Neural cell (in vitro differentiated cells): ENCODE data around the gene WDR4. TPM values are rescaled to one million over a fixed set of nuclear protein-coding genes. Genes with fewer than 3 reads are reported as not detected.

Source experiments
- H2AFZ ChIP-seq: fragments of 200-600, 300-800 bp; sonication (generic), shearing (Covaris generic); 2 replicates; pipeline ENCODE4 v1.6.0; 2014; ENCODE audit warnings: low read depth, mild to moderate bottlenecking, antibody characterized with exemption, low read length, moderate library complexity
- H3F3A ChIP-seq: fragments of 200-600 bp; shearing (Covaris generic); 2 replicates; pipeline ENCODE4 v1.6.1; 2016; ENCODE audit warnings: mild to moderate bottlenecking, moderate library complexity, mixed read lengths, antibody characterized with exemption, low read length; ENCODE audit not compliant: insufficient read depth, poor library complexity, severe bottlenecking
- H3K27ac ChIP-seq: fragments of 200-600, 300-800 bp; sonication (generic), shearing (Covaris generic); 2 replicates; pipeline ENCODE4 v1.5.1; 2014; ENCODE audit warnings: mild to moderate bottlenecking, low read length, moderate library complexity
- H3K27me3 ChIP-seq: fragments of 300-800, 200-600 bp; sonication (generic), shearing (Covaris generic); 2 replicates; pipeline ENCODE4 v1.6.0; 2014; ENCODE audit warnings: mild to moderate bottlenecking, low read depth, low read length, moderate library complexity; ENCODE audit not compliant: insufficient read depth
- H3K36me3 ChIP-seq: fragments of 300-800, 200-600 bp; sonication (generic), shearing (Covaris generic); 2 replicates; pipeline ENCODE4 v1.5.1; 2014; ENCODE audit warnings: mild to moderate bottlenecking, antibody characterized with exemption, low read length, moderate library complexity; ENCODE audit not compliant: insufficient read depth
- H3K4me2 ChIP-seq: fragments of 300-800, 200-600 bp; sonication (generic), shearing (Covaris generic); 2 replicates; pipeline ENCODE4 v1.6.0; 2014; ENCODE audit warnings: mild to moderate bottlenecking, low read length
- H3K4me3 ChIP-seq: fragments of 300-800, 200-600 bp; sonication (generic), shearing (Covaris generic); 2 replicates; pipeline ENCODE4 v1.5.1; 2014; ENCODE audit warnings: mild to moderate bottlenecking, low read length, moderate library complexity
- H3K79me2 ChIP-seq: fragments of 200-600 bp; shearing (Covaris generic); replicated peaks from 2 replicates; pipeline ENCODE4 v1.6.0; 2014; ENCODE audit warnings: mild to moderate bottlenecking, low read length, moderate library complexity; ENCODE audit not compliant: insufficient read depth
- H3K9ac ChIP-seq: fragments of 300-800, 200-600 bp; sonication (generic), shearing (Covaris generic); 2 replicates; pipeline ENCODE4 v1.6.1; 2016; ENCODE audit warnings: mild to moderate bottlenecking, low read length, mixed read lengths
- H3K9me2 ChIP-seq: fragments of 200-600 bp; shearing (Covaris generic); 2 replicates; pipeline ENCODE4 v1.6.1; 2016; ENCODE audit warnings: mild to moderate bottlenecking, low read length, mixed read lengths; ENCODE audit not compliant: insufficient read depth
- H3K9me3 ChIP-seq: fragments of 200-600, 300-800 bp; sonication (generic), shearing (Covaris generic); 2 replicates; pipeline ENCODE4 v1.6.1; 2016; ENCODE audit warnings: mild to moderate bottlenecking, mixed run types, low read length, moderate library complexity, mixed read lengths
- H4K20me1 ChIP-seq: fragments of 200-600 bp; shearing (Covaris generic); 2 replicates; pipeline ENCODE4 v1.6.1; 2016; ENCODE audit warnings: mild to moderate bottlenecking, mixed run types; ENCODE audit not compliant: insufficient read depth
- CTCF ChIP-seq: fragments of 450-650 bp; IDR thresholded peaks from 2 replicates; pipeline ENCODE4 v1.5.1; 2014; ENCODE audit warnings: antibody characterized with exemption, mild to moderate bottlenecking, moderate library complexity; ENCODE audit not compliant: poor library complexity, severe bottlenecking
- EP300 ChIP-seq: fragments of 450-650 bp; conservative IDR thresholded peaks from 2 replicates; pipeline ENCODE4 v1.6.1; 2014; ENCODE audit warnings: antibody characterized with exemption, mild to moderate bottlenecking, moderate library complexity; ENCODE audit not compliant: poor library complexity, severe bottlenecking
- EZH2 ChIP-seq: fragments of 200-600, 300-800 bp; shearing (Covaris generic), sonication (generic); IDR thresholded peaks from 2 replicates; pipeline ENCODE4 v1.6.1; 2014; ENCODE audit warnings: antibody characterized with exemption, low read length, borderline replicate concordance, mild to moderate bottlenecking; ENCODE audit not compliant: insufficient read depth, poor library complexity, severe bottlenecking
- MXI1 ChIP-seq: fragments of 450-650 bp; conservative IDR thresholded peaks from 2 replicates; pipeline ENCODE4 v1.6.1; 2014; ENCODE audit warnings: antibody characterized with exemption, mild to moderate bottlenecking; ENCODE audit not compliant: poor library complexity, severe bottlenecking
- POLR2AphosphoS5 ChIP-seq: IDR thresholded peaks from 2 replicates; pipeline ENCODE4 v1.6.1; 2012
- RAD21 ChIP-seq: fragments of 450-650 bp; conservative IDR thresholded peaks from 2 replicates; pipeline ENCODE4 v1.6.1; 2014; ENCODE audit warnings: antibody characterized with exemption, mild to moderate bottlenecking, moderate library complexity
- REST ChIP-seq: IDR thresholded peaks from 2 replicates; pipeline ENCODE4 v1.6.1; 2012; ENCODE audit warnings: borderline replicate concordance
- SMC3 ChIP-seq: fragments of 450-650 bp; conservative IDR thresholded peaks from 2 replicates; pipeline ENCODE4 v1.6.1; 2014; ENCODE audit warnings: antibody characterized with exemption, mild to moderate bottlenecking, moderate library complexity; ENCODE audit not compliant: poor library complexity
- TAF1 ChIP-seq: IDR thresholded peaks from 2 replicates; pipeline ENCODE4 v1.6.1; 2012; ENCODE audit warnings: low read depth
- polyA plus RNA-seq: library from polyadenylated mRNA; depleted of rRNA; stranded (reverse); fragments of >200 nt; gene quantifications from 2 replicates; pipeline ENCODE4 v1.2.3, GENCODE V29; 2014

Gene WDR4
- polyA plus RNA-seq, 1 donor from 2014 or later: 9.2 TPM

DNA sequence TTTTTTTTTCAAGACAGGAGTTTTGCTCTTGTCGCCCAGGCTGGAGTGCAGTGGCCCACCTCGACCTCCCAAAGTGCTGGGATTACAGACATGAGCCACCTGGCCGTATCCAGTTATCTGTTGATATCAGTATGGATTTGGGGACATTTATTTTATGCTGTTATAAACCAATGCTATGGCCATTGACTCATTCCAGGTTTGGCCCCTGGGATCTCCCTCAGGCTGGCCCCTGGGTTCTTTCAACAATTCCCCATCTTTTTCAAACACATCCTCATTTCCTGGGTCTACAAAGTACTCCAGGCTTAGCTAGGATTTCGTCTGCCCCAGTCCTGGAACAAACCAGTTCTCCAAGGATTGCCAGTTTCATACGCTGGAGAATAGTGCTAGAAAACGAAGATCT lies 44.1 kb downstream of the WDR4 start:
- no peaks in the 10 kb centered on the region for H3K9me2 ChIP-seq
- H3K79me2 ChIP-seq: no peaks in the 10 kb centered on the region
- no peak overlapping the region for H3K9ac ChIP-seq
- H3K27me3 ChIP-seq: no peaks in the 10 kb centered on the region
- no peaks in the 10 kb centered on the region for H4K20me1 ChIP-seq
- no peak overlapping the region for H3K4me2 ChIP-seq
- no peaks in the 10 kb centered on the region for H3K9me3 ChIP-seq
- no peaks in the 10 kb centered on the region for H3F3A ChIP-seq
- H3K27ac ChIP-seq: no peak overlapping the region
- TF ChIP-seq EP300 (no peak), TAF1 (no peak), CTCF (no peak), REST (no peak), SMC3 (no peak), EZH2 (no peak), MXI1 (no peak), POLR2AphosphoS5 (no peak), RAD21 (no peak)
- H3K36me3 ChIP-seq: no peaks in the 10 kb centered on the region
- no peak overlapping the region for H2AFZ ChIP-seq
- H3K4me3 ChIP-seq: no peak overlapping the region

DNA sequence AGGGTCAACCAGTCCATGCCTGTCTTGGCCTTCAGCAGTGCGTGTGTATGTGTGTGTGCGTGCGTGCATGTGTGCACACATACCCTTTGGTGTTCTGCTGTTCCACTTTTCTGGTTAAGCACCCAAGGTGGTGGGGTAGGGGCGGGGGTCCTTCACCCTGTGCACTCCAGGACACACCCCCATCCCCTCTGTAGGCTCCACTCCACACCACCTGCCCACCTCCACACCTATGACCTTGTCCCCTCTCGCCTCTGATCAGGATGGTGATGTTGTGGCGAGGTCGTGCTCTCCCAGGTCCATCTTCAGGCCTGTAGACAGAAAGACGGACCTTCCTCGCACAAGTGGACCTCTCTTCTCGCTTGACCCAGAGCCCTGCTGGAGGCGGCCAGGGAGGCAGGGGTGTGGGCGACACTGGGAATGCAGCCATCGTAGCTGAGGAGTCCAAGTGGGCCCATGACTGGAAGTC lies 44.6 kb downstream of the WDR4 start:
- Histone ChIP-seq H3K4me2 (no peak overlapping the region), H2AFZ (no peak overlapping the region), H3K27me3 (no peaks in the 10 kb centered on the region), H3K27ac (no peak overlapping the region), H4K20me1 (no peaks in the 10 kb centered on the region), H3K9me2 (no peaks in the 10 kb centered on the region), H3K36me3 (no peaks in the 10 kb centered on the region), H3K9me3 (no peaks in the 10 kb centered on the region), H3K9ac (no peak overlapping the region), H3F3A (no peaks in the 10 kb centered on the region), H3K4me3 (no peak overlapping the region), H3K79me2 (no peaks in the 10 kb centered on the region)
- no peak for TF ChIP-seq REST
- TF ChIP-seq CTCF: no peak
- TF ChIP-seq EZH2: no peak
